Hematopoietic multipotent progenitor cell treated with erythropoietin and hydrocortisone succinate and interleukin-3 and kit ligand, for 8 days (in vitro differentiated cells): ENCODE results near the gene IFT122.
"Not testable (repeated sequence)": the region's sequence is repeated elsewhere in the genome, so short reads cannot be mapped to it uniquely, and the experiment has no call there.

ENCODE experiments used
- DNase-seq: peaks from one replicate; pipeline ENCODE4 v3.0.0-alpha.2; 2015

IFT122 gene

GRCh38 chr3:129524081-129524480, 84.1 kb downstream of the IFT122 start:
- DNase-seq: no peak

DNA sequence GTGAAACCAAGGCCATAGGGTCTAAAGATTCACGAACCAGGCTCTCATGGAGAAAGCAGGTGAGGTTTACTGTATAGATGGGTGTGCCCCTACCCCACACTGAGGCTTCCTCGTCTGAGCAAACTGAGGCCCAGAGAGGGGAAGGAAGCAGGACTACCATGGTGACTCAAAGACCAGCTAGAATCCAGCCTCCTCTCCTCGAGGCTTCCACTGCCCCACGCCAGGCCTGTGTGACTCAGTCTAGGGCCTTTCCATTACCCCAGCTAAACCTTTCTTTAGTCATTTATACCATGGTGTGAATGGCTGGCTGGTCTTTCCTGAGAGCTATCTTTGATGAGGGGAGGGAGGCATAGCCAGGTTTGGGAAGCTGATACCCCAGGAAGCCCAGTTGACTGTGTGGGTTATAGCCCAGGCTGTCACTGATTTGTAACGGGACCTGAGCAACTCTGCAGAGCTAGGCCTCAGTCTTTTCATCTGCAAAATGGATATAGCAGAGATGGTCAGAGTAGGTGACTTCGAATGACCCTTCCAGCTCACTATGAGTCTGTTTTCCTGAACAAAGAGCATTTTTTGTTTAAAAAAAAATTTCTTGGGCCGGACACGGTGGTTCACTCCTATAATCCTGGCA, 85.4 kb downstream of the IFT122 start:
- no peak for DNase-seq

DNA sequence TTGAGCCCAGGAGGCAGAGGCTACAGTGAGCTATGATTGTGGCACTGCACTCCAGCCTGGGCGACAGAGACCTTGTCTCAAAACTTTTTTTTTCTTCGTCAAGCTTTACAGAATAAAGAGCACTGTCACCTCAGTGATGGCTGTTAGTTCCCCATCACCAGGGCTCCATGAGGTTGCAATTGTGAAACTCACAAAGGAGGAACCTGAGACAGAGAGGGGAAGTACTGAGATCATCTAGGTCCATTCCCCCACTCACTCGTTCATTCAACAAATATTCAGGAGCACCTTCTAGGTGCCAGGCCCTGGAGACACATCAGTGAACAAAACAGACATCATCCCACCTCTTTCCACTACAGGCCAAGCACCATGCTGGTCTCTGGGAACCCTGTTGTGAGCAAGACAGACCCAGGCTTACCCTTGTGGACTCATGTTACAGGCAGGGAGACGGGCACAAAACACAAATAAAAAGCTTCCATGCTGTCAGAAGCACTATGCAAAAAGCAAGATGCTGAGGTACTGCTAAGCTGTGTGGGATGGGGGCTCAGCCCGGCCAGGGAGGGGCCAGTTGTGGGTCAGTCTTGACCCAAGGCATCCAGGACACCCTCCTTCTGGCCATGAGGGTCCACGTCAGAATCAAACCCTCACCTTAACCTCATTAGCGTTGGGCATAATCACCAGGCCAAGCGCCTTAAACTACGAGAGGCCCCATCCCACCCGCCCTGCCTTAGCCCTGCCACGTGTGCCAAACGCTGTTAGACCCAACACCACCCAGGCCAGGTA, 86.3 kb downstream of the IFT122 start:
- DNase-seq: peak; percentile 16

DNA sequence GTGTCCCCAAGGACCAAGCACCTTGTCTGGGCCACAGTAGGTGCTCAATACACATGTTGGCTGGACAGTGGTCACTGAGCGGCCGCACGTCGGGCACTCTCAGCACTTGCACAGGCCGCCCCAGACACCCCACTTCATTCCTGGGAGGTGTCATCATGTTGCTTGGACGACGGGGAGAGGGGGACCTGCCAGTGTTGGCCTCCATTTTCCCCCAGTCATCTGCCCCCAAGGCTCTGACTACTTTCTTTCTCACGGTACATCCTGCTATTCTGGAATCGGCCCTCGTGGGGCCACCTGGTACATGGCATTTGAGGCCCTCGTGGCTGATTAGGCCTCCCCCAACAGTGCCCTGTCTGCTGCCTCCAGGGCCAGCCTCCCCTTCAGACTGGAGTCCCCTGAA, 87.2 kb downstream of the IFT122 start:
- DNase-seq: no peak

- no peak for DNase-seq
These were observed 88.6 kb downstream of the IFT122 start, which contains the start of gene RHO for GRCh38 chr3:129528589-129529100. Gene RHO (plus strand): TSS chr3:129528639. CDS start chr3:129528734, 95 bp downstream.

DNA sequence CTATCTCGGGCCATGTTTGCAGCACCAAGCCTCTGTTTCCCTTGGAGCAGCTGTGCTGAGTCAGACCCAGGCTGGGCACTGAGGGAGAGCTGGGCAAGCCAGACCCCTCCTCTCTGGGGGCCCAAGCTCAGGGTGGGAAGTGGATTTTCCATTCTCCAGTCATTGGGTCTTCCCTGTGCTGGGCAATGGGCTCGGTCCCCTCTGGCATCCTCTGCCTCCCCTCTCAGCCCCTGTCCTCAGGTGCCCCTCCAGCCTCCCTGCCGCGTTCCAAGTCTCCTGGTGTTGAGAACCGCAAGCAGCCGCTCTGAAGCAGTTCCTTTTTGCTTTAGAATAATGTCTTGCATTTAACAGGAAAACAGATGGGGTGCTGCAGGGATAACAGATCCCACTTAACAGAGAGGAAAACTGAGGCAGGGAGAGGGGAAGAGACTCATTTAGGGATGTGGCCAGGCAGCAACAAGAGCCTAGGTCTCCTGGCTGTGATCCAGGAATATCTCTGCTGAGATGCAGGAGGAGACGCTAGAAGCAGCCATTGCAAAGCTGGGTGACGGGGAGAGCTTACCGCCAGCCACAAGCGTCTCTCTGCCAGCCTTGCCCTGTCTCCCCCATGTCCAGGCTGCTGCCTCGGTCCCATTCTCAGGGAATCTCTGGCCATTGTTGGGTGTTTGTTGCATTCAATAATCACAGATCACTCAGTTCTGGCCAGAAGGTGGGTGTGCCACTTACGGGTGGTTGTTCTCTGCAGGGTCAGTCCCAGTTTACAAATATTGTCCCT, 89.6 kb downstream of the IFT122 start:
- DNase-seq: no peak

DNA sequence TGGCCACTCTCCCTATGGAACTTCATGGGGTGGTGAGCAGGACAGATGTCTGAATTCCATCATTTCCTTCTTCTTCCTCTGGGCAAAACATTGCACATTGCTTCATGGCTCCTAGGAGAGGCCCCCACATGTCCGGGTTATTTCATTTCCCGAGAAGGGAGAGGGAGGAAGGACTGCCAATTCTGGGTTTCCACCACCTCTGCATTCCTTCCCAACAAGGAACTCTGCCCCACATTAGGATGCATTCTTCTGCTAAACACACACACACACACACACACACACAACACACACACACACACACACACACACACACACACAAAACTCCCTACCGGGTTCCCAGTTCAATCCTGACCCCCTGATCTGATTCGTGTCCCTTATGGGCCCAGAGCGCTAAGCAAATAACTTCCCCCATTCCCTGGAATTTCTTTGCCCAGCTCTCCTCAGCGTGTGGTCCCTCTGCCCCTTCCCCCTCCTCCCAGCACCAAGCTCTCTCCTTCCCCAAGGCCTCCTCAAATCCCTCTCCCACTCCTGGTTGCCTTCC, 90.3 kb downstream of the IFT122 start:
- no peak for DNase-seq

- DNase-seq: no peak
These were observed 90.8 kb downstream of the IFT122 start for GRCh38 chr3:129530821-129531220.

- no peak for DNase-seq
These were observed 91.7 kb downstream of the IFT122 start for GRCh38 chr3:129531699-129532098.

GRCh38 chr3:129532261-129532660, 92.2 kb downstream of the IFT122 start:
- DNase-seq: no peak

GRCh38 chr3:129533406-129533805, 93.4 kb downstream of the IFT122 start:
- no peak for DNase-seq

GRCh38 chr3:129534428-129535027, 94.5 kb downstream of the IFT122 start:
- no peak for DNase-seq

GRCh38 chr3:129535075-129535474, 95.1 kb downstream of the IFT122 start:
- no peak for DNase-seq

DNA sequence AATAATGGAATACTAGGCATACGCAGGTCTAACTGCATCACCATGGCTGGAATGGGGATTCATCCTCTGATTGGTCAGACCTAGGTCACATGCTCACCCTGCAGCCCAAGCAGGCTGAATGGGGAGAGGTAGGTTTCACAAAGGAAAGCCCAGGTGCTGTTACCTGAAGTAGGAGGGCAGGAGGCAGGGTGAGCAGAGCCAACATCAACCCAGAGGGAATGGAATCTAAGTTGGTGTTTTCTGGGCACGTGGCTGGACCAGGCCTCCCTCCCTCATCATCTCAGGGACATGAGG, 96.3 kb downstream of the IFT122 start:
- no peak for DNase-seq

- no peak for DNase-seq
These were observed 96.8 kb downstream of the IFT122 start for GRCh38 chr3:129536804-129537203.

DNA sequence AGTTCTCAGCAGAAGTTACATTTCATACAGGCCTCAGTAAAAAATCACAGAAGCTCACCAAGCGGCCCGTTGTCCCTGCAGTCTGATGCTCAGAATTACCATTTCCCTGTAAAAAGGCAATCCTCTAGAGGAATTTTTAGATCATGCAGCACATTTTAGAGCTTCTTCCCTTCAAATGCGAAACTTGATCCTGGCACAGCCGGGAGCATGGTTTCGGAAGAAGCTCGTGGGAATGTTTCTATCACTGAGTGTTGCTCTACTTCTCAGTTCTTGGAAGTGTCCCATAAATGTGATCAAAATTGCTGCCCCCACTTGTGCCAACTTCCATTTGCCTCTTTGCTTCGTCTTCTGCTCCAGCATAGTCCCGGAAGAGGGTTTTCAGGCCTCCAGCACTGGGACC, 99.2 kb downstream of the IFT122 start:
- DNase-seq: no peak

- DNase-seq: no peak
These were observed 100.9 kb downstream of the IFT122 start for GRCh38 chr3:129540776-129541516.

- no peak for DNase-seq
These were observed 102.7 kb downstream of the IFT122 start for GRCh38 chr3:129542747-129543146.

GRCh38 chr3:129543156-129543790, 103.2 kb downstream of the IFT122 start, which contains the start of gene H1-8:
Gene H1-8 (plus strand): TSS chr3:129543175. CDS start chr3:129543219, 44 bp downstream.
- no peak for DNase-seq

DNA sequence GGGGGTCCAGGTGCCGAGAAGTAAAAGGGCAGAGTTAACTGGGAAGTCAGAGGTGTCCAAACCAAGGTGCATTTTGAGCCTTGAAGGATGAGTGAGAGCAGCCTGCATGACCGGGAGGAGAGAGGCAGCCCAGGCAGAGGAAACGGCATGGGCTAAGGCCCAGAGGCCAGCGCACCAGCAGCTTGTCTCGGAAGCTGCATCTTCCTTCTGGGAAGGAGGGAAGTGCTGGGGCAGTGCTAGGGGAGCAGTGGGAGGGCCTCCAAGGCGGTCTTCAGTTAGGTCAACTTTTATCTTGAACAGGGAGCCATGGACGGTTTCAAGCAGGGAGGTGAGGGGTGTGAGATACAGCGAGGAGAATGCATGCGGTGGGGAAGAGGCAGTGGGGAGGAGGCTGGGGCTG, 104.0 kb downstream of the IFT122 start:
- no peak for DNase-seq

DNA sequence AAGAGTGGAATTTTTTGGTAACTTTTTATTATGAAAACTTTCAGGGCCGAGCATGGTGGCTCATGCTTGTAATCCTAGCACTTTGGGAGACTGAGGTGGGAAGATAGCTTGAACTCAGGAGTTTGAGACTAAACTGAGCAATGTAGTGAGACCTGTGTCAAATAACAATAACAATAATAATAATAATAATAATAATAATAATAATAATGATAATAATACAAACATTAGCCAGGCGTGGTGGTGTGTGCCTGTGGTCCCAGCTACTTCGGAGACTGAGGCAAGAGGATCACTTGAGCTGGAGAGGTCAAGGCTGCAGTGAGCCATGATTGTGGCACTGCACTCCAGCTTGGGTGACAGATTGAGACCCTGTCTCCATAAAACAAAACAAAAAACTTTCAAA, 105.9 kb downstream of the IFT122 start:
- not testable (repeated sequence) for DNase-seq

GRCh38 chr3:129547241-129547640, 107.2 kb downstream of the IFT122 start:
- DNase-seq: no peak
